GM12878 (cell line): ENCODE results near the gene ANTXR1. TPM values are rescaled to one million over a fixed set of nuclear protein-coding genes. Genes with fewer than 3 reads are reported as not detected.

Experiments used
- ATAC-seq: fragments of 200-7000 bp; cut with Tn5 transposase; 3 replicates; pipeline ENCODE4 v1.9.1; 2020; ENCODE audit warnings: mild to moderate bottlenecking, moderate library complexity
- BruUV-seq: library from RNA; stranded (reverse); fragments of 400-500 nt; replicated peaks from 2 replicates; lab custom pipeline; 2021; lab: Mats Ljungman, UMichigan
- CTCF ChIA-PET: fragments of 300-600 bp; sonication (Branson Sonifier 250); formaldehyde crosslinking; extraction: SDS; loops from one replicate; lab custom pipeline; 2021; ENCODE audit warnings: inconsistent platforms; lab: Yijun Ruan, JAX
- POLR2A ChIA-PET: fragments of 350-600 bp; formaldehyde crosslinking; extraction: SDS; loops from one replicate; lab custom pipeline; 2021; ENCODE audit warnings: inconsistent platforms; lab: Charles Lee
- RAD21 ChIA-PET: fragments of 300-600 bp; sonication (Branson Sonifier 250); formaldehyde crosslinking; loops from one replicate; lab custom pipeline; 2023; ENCODE audit warnings: antibody characterized with exemption; ENCODE audit not compliant: unreplicated experiment; lab: Charles Lee
- SMC1A ChIA-PET: fragments of 300-600 bp; sonication (Branson Sonifier 250); formaldehyde crosslinking; loops from one replicate; lab custom pipeline; 2023; ENCODE audit not compliant: unreplicated experiment, uncharacterized antibody; lab: Charles Lee
- DNase-seq: peaks from one replicate; pipeline ENCODE4 v3.0.0-alpha.2; 2011; ENCODE audit warnings: low read depth, low spot score
- FAIRE-seq: peaks from 3 replicates; lab custom pipeline; 2011; peaks lifted over from hg19 to GRCh38; lab: Jason Lieb, UNC
- H2AFZ ChIP-seq: 2 replicates; pipeline ENCODE4 v1.6.0; 2011; ENCODE audit warnings: low read depth, low read length, control low read depth; ENCODE audit not compliant: control insufficient read depth
- H3K27ac ChIP-seq: 2 replicates; pipeline ENCODE4 v1.5.1; 2011; ENCODE audit warnings: control low read depth; ENCODE audit not compliant: control insufficient read depth, insufficient read depth
- H3K27me3 ChIP-seq, 2 experiments: replicated peaks in 1 of 2; 2 replicates each; pipeline versions ENCODE4 v1.6.0 to v1.6.1; 2011; ENCODE audit warnings: low read length in 1 of 2; ENCODE audit not compliant: control insufficient read depth in 2 of 2, insufficient read depth in 2 of 2
- H3K36me3 ChIP-seq, 2 experiments: 2 replicates each; pipeline ENCODE4 v1.5.1; 2011; ENCODE audit warnings: low read length in 1 of 2; ENCODE audit not compliant: control insufficient read depth in 2 of 2, insufficient read depth in 2 of 2
- H3K4me1 ChIP-seq: 2 replicates; pipeline ENCODE4 v1.6.1; 2011; ENCODE audit warnings: mild to moderate bottlenecking, low read length, moderate library complexity, mixed read lengths; ENCODE audit not compliant: control insufficient read depth, insufficient read depth
- H3K4me2 ChIP-seq: 2 replicates; pipeline ENCODE4 v1.6.0; 2011; ENCODE audit warnings: control low read depth; ENCODE audit not compliant: control insufficient read depth, insufficient read depth
- H3K4me3 ChIP-seq: fragments of 200-600 bp; sonication (generic); 2 replicates; pipeline ENCODE4 v1.5.1; 2016
- H3K79me2 ChIP-seq: 2 replicates; pipeline ENCODE4 v1.6.0; 2011; ENCODE audit warnings: low read length; ENCODE audit not compliant: control insufficient read depth, insufficient read depth
- H3K9ac ChIP-seq: 2 replicates; pipeline ENCODE4 v1.8.0; 2011; ENCODE audit warnings: low read length, control low read depth, mixed read lengths; ENCODE audit not compliant: control insufficient read depth, insufficient read depth
- H3K9me3 ChIP-seq: replicated peaks from 3 replicates; pipeline ENCODE4 v1.5.1; 2011; ENCODE audit warnings: mild to moderate bottlenecking, low read length; ENCODE audit not compliant: control insufficient read depth, insufficient read depth
- H4K20me1 ChIP-seq: 2 replicates; pipeline ENCODE4 v1.6.0; 2011; ENCODE audit not compliant: control insufficient read depth, insufficient read depth
- BCL3 ChIP-seq: IDR thresholded peaks from 2 replicates; pipeline ENCODE4 v1.6.1; 2011; ENCODE audit warnings: borderline replicate concordance, low read depth, mild to moderate bottlenecking, moderate library complexity, low read length; ENCODE audit not compliant: insufficient read depth, poor library complexity, severe bottlenecking
- MEF2A ChIP-seq: IDR thresholded peaks from 2 replicates; pipeline ENCODE4 v1.6.1; 2011; ENCODE audit warnings: low read depth, mild to moderate bottlenecking, low read length, moderate library complexity; ENCODE audit not compliant: insufficient read depth
- MXI1 ChIP-seq: fragments of 150-350 bp; IDR thresholded peaks from 2 replicates; pipeline ENCODE4 v1.6.1; 2011; ENCODE audit warnings: low read depth, mild to moderate bottlenecking, inconsistent platforms, low read length, improper control_type of control experiment
- NFXL1 ChIP-seq: fragments of 450-650 bp; IDR thresholded peaks from 2 replicates; pipeline ENCODE4 v1.6.1; 2017; ENCODE audit warnings: antibody characterized with exemption, mild to moderate bottlenecking, borderline replicate concordance
- POLR2AphosphoS5 ChIP-seq: IDR thresholded peaks from 2 replicates; pipeline ENCODE4 v1.6.1; 2011; ENCODE audit warnings: mild to moderate bottlenecking, low read length, inconsistent platforms
- SPI1 ChIP-seq: IDR thresholded peaks from 2 replicates; pipeline ENCODE4 v1.6.1; 2011; ENCODE audit warnings: low read depth, mild to moderate bottlenecking, low read length, moderate library complexity, borderline replicate concordance; ENCODE audit not compliant: insufficient read depth
- SREBF1 ChIP-seq: IDR thresholded peaks from 2 replicates; pipeline ENCODE4 v1.6.1; 2012; ENCODE audit warnings: mild to moderate bottlenecking, low read length
- ZNF217 ChIP-seq: fragments of 450-650 bp; IDR thresholded peaks from 2 replicates; pipeline ENCODE4 v1.6.1; 2017; ENCODE audit warnings: antibody characterized with exemption, mild to moderate bottlenecking
- WGBS: methylation state at CpG from one replicate; pipeline ENCODE4 v1.1.6; 2016; ENCODE audit warnings: low lambda C conversion rate; ENCODE audit not compliant: insufficient replicate concordance, insufficient coverage; ENCODE audit errors: missing lambda C conversion rate; 5-methylcytosine and 5-hydroxymethylcytosine counted together
- in situ Hi-C: fragments of 300-500 bp; cut with MboI; formaldehyde crosslinking; loops from 9 replicates; pipeline ENCODE4 v1.14.3; 2018; ENCODE audit warnings: mixed read lengths
- intact Hi-C: fragments of 100-400 bp; cut with micrococcal nuclease; formaldehyde crosslinking; loops from one replicate; pipeline ENCODE4 v1.14.2; 2022; ENCODE audit not compliant: unreplicated experiment
- polyA plus RNA-seq, 11 experiments: library from polyadenylated mRNA; depleted of rRNA in 4 of 11; unstranded in 6 of 11; stranded (reverse) in 5 of 11; fragments of >200 nt; fragmentation: Nextera tagmentation in 4 of 11; fragmentation: Illumina TruSeq in 1 of 11; extraction: Ambion mirVana in 4 of 11; extraction: Trizol in 1 of 11; gene quantifications; 1 replicate in 1 of 11; 2 replicates in 10 of 11; pipeline versions ENCODE4 v1.2.1 to v1.2.3, GENCODE V29; 2011 to 2016; ENCODE audit warnings: inconsistent platforms in 2 of 11, missing spikeins in 2 of 11, low read depth in 1 of 11
- total RNA-seq, 4 experiments: library from RNA; depleted of rRNA in 3 of 4; stranded (reverse); fragments of >200 nt in 3 of 4; fragmentation: Illumina TruSeq in 1 of 4; extraction: Trizol in 1 of 4; gene quantifications; 2 replicates each; pipeline versions ENCODE4 v1.2.1 to v1.2.3, GENCODE V29; 2013 to 2021
- TF ChIP-seq, protein P1 (sequence below): fragments of 450-650 bp; formaldehyde crosslinking; IDR thresholded peaks from 2 replicates; pipeline ENCODE4 v1.5.0; 2022; ENCODE audit warnings: mild to moderate bottlenecking, missing genetic modification characterization

The ANTXR1 gene
- total and polyA plus RNA-seq, 10 of the 15 experiments (the other 5 are each of a cell fraction or from before 2014, with no cell fraction given) = 0.09 to 0.26 TPM; not detected in 8

GRCh38 chr2:69167469-69167822 is 154.5 kb downstream of the ANTXR1 start:
- ChIA-PET CTCF (no interaction called here), RAD21 (no interaction called here), SMC1A (no interaction called here), POLR2A (no interaction called here)
- TF ChIP-seq MXI1 (no peak), MEF2A (no peak), NFXL1 (no peak), SREBF1 (no peak), ZNF217 (no peak)
- no peak overlapping the region for H2AFZ ChIP-seq
- H3K27ac ChIP-seq = no peak overlapping the region
- H3K9me3 ChIP-seq = no peaks in the 10 kb centered on the region
- ATAC-seq (no peak), FAIRE-seq (no peak), DNase-seq (no peak)
- in situ Hi-C loops = no loop called here
- no peak overlapping the region for H3K4me2 ChIP-seq
- H3K36me3 ChIP-seq = no peaks in the 10 kb centered on the region
- no peaks in the 10 kb centered on the region for H3K79me2 ChIP-seq
- H4K20me1 ChIP-seq = no peaks in the 10 kb centered on the region
- WGBS = 54% methylated on average over 4 of the region's 4 CpGs
- peaks cover 16% of the 10 kb centered on the region for H3K4me1 ChIP-seq
- H3K4me3 ChIP-seq = no peak overlapping the region
- no TSS peak for BruUV-seq
- intact Hi-C loops = no loop called here
- no peak overlapping the region for H3K9ac ChIP-seq
- peaks cover 0 to 11% of the 10 kb centered on the region in 2 experiments for H3K27me3 ChIP-seq

- Histone ChIP-seq H3K4me2 (no peak overlapping the region), H3K27ac (no peak overlapping the region), H2AFZ (no peak overlapping the region), H3K4me3 (no peak overlapping the region), H3K27me3 (peaks cover 0 to 14% of the 10 kb centered on the region in 2 experiments), H3K9ac (no peak overlapping the region), H3K79me2 (no peaks in the 10 kb centered on the region), H3K9me3 (no peaks in the 10 kb centered on the region), H4K20me1 (no peaks in the 10 kb centered on the region), H3K36me3 (no peaks in the 10 kb centered on the region), H3K4me1 (peaks cover 8% of the 10 kb centered on the region)
- ChIA-PET CTCF (no interaction called here), POLR2A (no interaction called here), RAD21 (no interaction called here), SMC1A (no interaction called here)
- DNase-seq (no peak), ATAC-seq (no peak), FAIRE-seq (no peak)
- WGBS = 28% methylated on average over 3 of the region's 3 CpGs
- in situ Hi-C loops (no loop called here), intact Hi-C loops (no loop called here)
- no TSS peak for BruUV-seq
- TF ChIP-seq POLR2AphosphoS5 (no peak), BCL3 (peak; percentile 19), SPI1 (no peak)
- TF ChIP-seq, protein P1, sequence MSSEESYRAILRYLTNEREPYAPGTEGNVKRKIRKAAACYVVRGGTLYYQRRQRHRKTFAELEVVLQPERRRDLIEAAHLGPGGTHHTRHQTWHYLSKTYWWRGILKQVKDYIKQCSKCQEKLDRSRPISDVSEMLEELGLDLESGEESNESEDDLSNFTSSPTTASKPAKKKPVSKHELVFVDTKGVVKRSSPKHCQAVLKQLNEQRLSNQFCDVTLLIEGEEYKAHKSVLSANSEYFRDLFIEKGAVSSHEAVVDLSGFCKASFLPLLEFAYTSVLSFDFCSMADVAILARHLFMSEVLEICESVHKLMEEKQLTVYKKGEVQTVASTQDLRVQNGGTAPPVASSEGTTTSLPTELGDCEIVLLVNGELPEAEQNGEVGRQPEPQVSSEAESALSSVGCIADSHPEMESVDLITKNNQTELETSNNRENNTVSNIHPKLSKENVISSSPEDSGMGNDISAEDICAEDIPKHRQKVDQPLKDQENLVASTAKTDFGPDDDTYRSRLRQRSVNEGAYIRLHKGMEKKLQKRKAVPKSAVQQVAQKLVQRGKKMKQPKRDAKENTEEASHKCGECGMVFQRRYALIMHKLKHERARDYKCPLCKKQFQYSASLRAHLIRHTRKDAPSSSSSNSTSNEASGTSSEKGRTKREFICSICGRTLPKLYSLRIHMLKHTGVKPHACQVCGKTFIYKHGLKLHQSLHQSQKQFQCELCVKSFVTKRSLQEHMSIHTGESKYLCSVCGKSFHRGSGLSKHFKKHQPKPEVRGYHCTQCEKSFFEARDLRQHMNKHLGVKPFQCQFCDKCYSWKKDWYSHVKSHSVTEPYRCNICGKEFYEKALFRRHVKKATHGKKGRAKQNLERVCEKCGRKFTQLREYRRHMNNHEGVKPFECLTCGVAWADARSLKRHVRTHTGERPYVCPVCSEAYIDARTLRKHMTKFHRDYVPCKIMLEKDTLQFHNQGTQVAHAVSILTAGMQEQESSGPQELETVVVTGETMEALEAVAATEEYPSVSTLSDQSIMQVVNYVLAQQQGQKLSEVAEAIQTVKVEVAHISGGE (CRISPR knock-in tag) = no peak
Observed at GRCh38 chr2:69168144-69168813, 155.3 kb downstream of the ANTXR1 start.
